Measurements from ENCODE around the gene ALDH1L1. TPM values are rescaled to one million over a fixed set of nuclear protein-coding genes. Genes with fewer than 3 reads are reported as not detected.

The ALDH1L1 gene
- total RNA-seq, 1 donor from 2014 or later = not detected

GRCh38 chr3:126132751-126133511 lies 47.5 kb downstream of the ALDH1L1 start:
- intact Hi-C loops (cut with micrococcal nuclease) = no loop called here
- Mint-ChIP-seq H3K27ac (no peak overlapping the region), H3K27me3 (ENCODE audit: insufficient read depth) (peaks cover 2% of the 10 kb centered on the region), H3K4me1 (ENCODE audit: low read depth) (no peaks in the 10 kb centered on the region), H3K9me3 (no peaks in the 10 kb centered on the region), H3K4me3 (no peak overlapping the region), H3K36me3 (ENCODE audit: low read depth) (no peaks in the 10 kb centered on the region)
- DNase-seq (ENCODE audit: low spot score) = no peak

- no peaks in the 10 kb centered on the region for H3K4me1 Mint-ChIP-seq (ENCODE audit: low read depth)
- H3K36me3 Mint-ChIP-seq (ENCODE audit: low read depth) = no peaks in the 10 kb centered on the region
- intact Hi-C loops (cut with micrococcal nuclease) = no loop called here
- H3K4me3 Mint-ChIP-seq = no peak overlapping the region
- no peaks in the 10 kb centered on the region for H3K9me3 Mint-ChIP-seq
- peaks cover 2% of the 10 kb centered on the region for H3K27me3 Mint-ChIP-seq (ENCODE audit: insufficient read depth)
- no peak for DNase-seq (ENCODE audit: low spot score)
- H3K27ac Mint-ChIP-seq = no peak overlapping the region
These were observed 48.3 kb downstream of the ALDH1L1 start for GRCh38 chr3:126131881-126132750.

DNA sequence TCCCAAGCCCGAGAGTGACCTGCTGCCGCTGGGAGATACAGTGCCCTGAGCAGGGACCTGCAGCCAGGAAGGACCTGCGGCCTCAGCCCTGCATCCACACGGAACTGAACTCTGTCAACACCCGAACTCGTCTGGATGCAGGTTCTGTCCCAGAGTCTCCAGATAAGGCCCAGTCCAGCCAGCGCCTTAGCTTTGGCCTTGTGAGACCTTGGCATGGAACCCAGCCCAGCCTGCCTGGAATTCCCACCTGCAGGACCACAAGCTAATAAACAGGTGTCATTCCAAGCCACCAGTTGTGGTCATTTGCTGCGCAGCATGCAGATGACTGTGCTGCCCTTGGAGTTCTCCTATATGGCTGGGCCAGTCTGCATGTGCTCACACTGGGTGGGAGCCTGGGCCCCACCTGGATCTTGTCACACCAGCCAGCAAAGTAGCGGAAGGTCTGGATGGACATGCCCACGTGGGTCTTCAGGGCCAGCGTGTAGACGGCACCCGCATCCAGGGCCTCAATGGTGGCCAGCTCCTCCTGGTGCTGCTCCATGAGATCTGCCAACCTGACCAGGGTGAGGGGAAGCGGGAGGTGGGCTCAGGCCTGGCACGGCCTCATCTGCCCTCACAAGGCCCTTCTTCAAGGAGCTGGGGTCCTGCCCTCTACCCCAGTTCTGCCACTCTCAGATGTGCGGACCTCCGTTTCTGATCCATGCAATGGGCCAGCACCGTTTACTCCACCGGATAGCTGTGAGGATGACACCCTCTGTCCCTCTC lies 49.2 kb downstream of the ALDH1L1 start:
- Mint-ChIP-seq H3K4me3 (no peak overlapping the region), H3K9me3 (no peaks in the 10 kb centered on the region), H3K4me1 (ENCODE audit: low read depth) (no peaks in the 10 kb centered on the region), H3K27me3 (ENCODE audit: insufficient read depth) (peaks cover 2% of the 10 kb centered on the region), H3K27ac (no peak overlapping the region), H3K36me3 (ENCODE audit: low read depth) (no peaks in the 10 kb centered on the region)
- no peak for DNase-seq (ENCODE audit: low spot score)
- intact Hi-C loops (cut with micrococcal nuclease) = no loop called here

GRCh38 chr3:126130081-126130855 lies 50.1 kb downstream of the ALDH1L1 start:
- H3K27ac Mint-ChIP-seq = no peak overlapping the region
- H3K4me3 Mint-ChIP-seq = no peak overlapping the region
- H3K4me1 Mint-ChIP-seq (ENCODE audit: low read depth) = no peaks in the 10 kb centered on the region
- H3K27me3 Mint-ChIP-seq (ENCODE audit: insufficient read depth) = peaks cover 2% of the 10 kb centered on the region
- H3K9me3 Mint-ChIP-seq = no peaks in the 10 kb centered on the region
- DNase-seq (ENCODE audit: low spot score) = no peak
- intact Hi-C loops (cut with micrococcal nuclease) = no loop called here
- no peaks in the 10 kb centered on the region for H3K36me3 Mint-ChIP-seq (ENCODE audit: low read depth)

GRCh38 chr3:126129398-126129891 lies 50.9 kb downstream of the ALDH1L1 start:
- Mint-ChIP-seq H3K4me3 (no peak overlapping the region), H3K4me1 (ENCODE audit: low read depth) (no peaks in the 10 kb centered on the region), H3K27me3 (ENCODE audit: insufficient read depth) (peaks cover 2% of the 10 kb centered on the region), H3K36me3 (ENCODE audit: low read depth) (no peaks in the 10 kb centered on the region), H3K9me3 (no peaks in the 10 kb centered on the region), H3K27ac (no peak overlapping the region)
- intact Hi-C loops (cut with micrococcal nuclease) = no loop called here
- DNase-seq (ENCODE audit: low spot score) = no peak

GRCh38 chr3:126128504-126129397 lies 51.6 kb downstream of the ALDH1L1 start:
- Mint-ChIP-seq H3K27ac (no peak overlapping the region), H3K4me3 (no peak overlapping the region), H3K27me3 (ENCODE audit: insufficient read depth) (peaks cover 2% of the 10 kb centered on the region), H3K36me3 (ENCODE audit: low read depth) (no peaks in the 10 kb centered on the region), H3K4me1 (ENCODE audit: low read depth) (no peaks in the 10 kb centered on the region), H3K9me3 (no peaks in the 10 kb centered on the region)
- no peak for DNase-seq (ENCODE audit: low spot score)
- intact Hi-C loops (cut with micrococcal nuclease) = no loop called here

GRCh38 chr3:126127904-126128303 lies 52.5 kb downstream of the ALDH1L1 start:
- H3K4me3 Mint-ChIP-seq = no peak overlapping the region
- no peak for DNase-seq (ENCODE audit: low spot score)
- peaks cover 2% of the 10 kb centered on the region for H3K27me3 Mint-ChIP-seq (ENCODE audit: insufficient read depth)

DNA sequence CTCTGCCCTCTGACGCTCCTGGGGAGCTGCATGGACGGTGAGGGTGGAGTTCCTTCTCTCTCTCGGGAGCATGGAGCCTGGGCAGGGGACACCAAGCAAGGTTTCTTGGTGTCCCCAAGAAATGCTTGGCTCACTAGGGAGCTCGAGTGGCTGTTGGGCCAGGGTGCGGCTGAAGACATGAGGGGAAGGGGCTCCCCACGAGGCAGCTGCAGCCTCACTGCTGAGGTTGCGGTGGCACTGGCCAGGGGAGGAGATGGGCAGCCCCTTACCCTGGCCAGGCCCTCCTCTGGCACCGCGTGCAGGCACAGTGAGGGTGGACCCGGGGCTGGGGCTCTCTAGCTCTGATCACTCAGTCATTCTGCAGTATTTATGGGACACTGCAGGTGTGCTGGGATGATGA lies 52.9 kb downstream of the ALDH1L1 start:
- intact Hi-C loops (cut with micrococcal nuclease) = no loop called here
- Mint-ChIP-seq H3K4me1 (ENCODE audit: low read depth) (no peaks in the 10 kb centered on the region), H3K4me3 (no peak overlapping the region), H3K36me3 (ENCODE audit: low read depth) (no peaks in the 10 kb centered on the region), H3K27ac (no peak overlapping the region), H3K27me3 (ENCODE audit: insufficient read depth) (no peaks in the 10 kb centered on the region), H3K9me3 (no peaks in the 10 kb centered on the region)
- DNase-seq (ENCODE audit: low spot score) = no peak

More at GRCh38 chr3:126127904-126128303, 52.5 kb downstream of the ALDH1L1 start:
- H3K36me3 Mint-ChIP-seq (ENCODE audit: low read depth) = no peaks in the 10 kb centered on the region
- no peaks in the 10 kb centered on the region for H3K9me3 Mint-ChIP-seq
- no peaks in the 10 kb centered on the region for H3K4me1 Mint-ChIP-seq (ENCODE audit: low read depth)
- intact Hi-C loops (cut with micrococcal nuclease) = no loop called here
- no peak overlapping the region for H3K27ac Mint-ChIP-seq

DNA sequence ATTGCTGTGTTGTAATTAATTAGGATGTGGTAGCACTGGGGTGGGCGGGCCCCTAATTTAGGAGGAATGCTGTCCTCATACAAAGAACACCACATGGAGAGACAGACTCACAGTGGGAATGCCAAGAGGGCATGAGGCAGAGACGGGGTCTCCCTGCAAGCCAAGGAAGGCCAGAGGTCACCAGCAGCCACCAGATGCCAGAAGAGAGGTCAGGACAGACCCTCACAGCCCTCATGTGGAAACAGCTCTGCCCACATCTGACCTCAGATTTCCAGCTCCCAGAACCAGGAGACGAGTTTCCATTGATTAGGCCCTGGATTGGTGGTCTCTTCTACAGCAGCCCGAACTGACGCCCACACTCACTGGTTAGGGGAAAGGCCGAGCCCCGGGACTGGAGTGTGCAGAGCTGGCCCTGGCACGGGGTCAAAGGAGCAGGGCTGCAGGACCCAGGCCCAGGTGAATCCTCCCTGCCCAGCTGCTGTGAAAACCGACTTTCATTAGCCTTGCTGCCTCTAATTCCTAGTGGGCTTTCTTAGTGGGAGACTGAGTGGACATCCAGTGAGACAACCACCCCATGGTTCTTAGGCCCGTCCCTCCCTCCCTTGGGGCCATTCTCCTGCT lies 53.5 kb downstream of the ALDH1L1 start:
- Mint-ChIP-seq H3K36me3 (ENCODE audit: low read depth) (no peaks in the 10 kb centered on the region), H3K4me3 (no peak overlapping the region), H3K27me3 (ENCODE audit: insufficient read depth) (no peaks in the 10 kb centered on the region), H3K9me3 (no peaks in the 10 kb centered on the region), H3K4me1 (ENCODE audit: low read depth) (no peaks in the 10 kb centered on the region), H3K27ac (no peak overlapping the region)
- intact Hi-C loops (cut with micrococcal nuclease) = no loop called here
- DNase-seq (ENCODE audit: low spot score) = no peak

GRCh38 chr3:126126286-126126685 lies 54.1 kb downstream of the ALDH1L1 start:
- H3K27me3 Mint-ChIP-seq (ENCODE audit: insufficient read depth) = no peaks in the 10 kb centered on the region
- H3K4me1 Mint-ChIP-seq (ENCODE audit: low read depth) = no peaks in the 10 kb centered on the region
- no peaks in the 10 kb centered on the region for H3K9me3 Mint-ChIP-seq
- intact Hi-C loops (cut with micrococcal nuclease) = no loop called here
- H3K4me3 Mint-ChIP-seq = no peak overlapping the region
- no peak for DNase-seq (ENCODE audit: low spot score)
- H3K27ac Mint-ChIP-seq = no peak overlapping the region
- H3K36me3 Mint-ChIP-seq (ENCODE audit: low read depth) = no peaks in the 10 kb centered on the region

- Mint-ChIP-seq H3K9me3 (no peaks in the 10 kb centered on the region), H3K4me3 (no peak overlapping the region), H3K36me3 (ENCODE audit: low read depth) (no peaks in the 10 kb centered on the region), H3K27me3 (ENCODE audit: insufficient read depth) (peaks cover 2% of the 10 kb centered on the region), H3K4me1 (ENCODE audit: low read depth) (no peaks in the 10 kb centered on the region), H3K27ac (no peak overlapping the region)
- intact Hi-C loops (cut with micrococcal nuclease) = no loop called here
- DNase-seq (ENCODE audit: low spot score) = no peak
These were observed 54.6 kb downstream of the ALDH1L1 start for GRCh38 chr3:126125781-126126251.
